Lower leg skin (tissue), 3 donors: ENCODE results near the gene PLPPR1.

ENCODE experiments used
- POLR2A ChIP-seq, 2 donors: fragments of 450-650 bp; IDR thresholded peaks; one replicate each; pipeline ENCODE4 v1.6.1; 2016 to 2017; ENCODE audit warnings: antibody characterized with exemption in 2 of 2, mild to moderate bottlenecking in 1 of 2, moderate library complexity in 1 of 2
- TF ChIP-seq, protein P1 (sequence below), 3 donors: fragments of 450-650 bp; IDR thresholded peaks; one replicate each; pipeline ENCODE4 v1.5.1; 2016; ENCODE audit warnings: antibody characterized with exemption in 3 of 3, mild to moderate bottlenecking in 3 of 3, moderate library complexity in 2 of 3

DNA sequence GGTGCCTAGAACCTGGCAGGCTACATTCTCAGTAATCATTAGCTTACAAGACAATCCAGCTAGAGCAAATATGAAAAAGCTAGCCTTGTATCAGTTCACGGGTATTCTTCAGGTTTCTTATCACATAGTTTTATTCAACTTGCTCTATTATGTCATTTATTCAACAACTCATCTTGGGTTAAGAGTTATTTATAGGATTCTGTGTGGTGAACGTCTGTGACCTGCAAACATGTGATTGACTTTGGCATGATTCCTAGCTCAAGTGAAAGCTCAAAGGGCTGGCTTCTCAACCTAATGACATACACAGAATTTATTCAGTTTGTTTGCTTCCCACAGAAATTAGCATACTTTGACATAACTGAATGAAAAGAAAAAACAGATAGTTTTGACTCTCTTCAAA, 173.1 kb downstream of the PLPPR1 start:
- TF ChIP-seq, protein P1, sequence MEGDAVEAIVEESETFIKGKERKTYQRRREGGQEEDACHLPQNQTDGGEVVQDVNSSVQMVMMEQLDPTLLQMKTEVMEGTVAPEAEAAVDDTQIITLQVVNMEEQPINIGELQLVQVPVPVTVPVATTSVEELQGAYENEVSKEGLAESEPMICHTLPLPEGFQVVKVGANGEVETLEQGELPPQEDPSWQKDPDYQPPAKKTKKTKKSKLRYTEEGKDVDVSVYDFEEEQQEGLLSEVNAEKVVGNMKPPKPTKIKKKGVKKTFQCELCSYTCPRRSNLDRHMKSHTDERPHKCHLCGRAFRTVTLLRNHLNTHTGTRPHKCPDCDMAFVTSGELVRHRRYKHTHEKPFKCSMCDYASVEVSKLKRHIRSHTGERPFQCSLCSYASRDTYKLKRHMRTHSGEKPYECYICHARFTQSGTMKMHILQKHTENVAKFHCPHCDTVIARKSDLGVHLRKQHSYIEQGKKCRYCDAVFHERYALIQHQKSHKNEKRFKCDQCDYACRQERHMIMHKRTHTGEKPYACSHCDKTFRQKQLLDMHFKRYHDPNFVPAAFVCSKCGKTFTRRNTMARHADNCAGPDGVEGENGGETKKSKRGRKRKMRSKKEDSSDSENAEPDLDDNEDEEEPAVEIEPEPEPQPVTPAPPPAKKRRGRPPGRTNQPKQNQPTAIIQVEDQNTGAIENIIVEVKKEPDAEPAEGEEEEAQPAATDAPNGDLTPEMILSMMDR (IDR thresholded peaks at IDR 0.05): no peak
- no peak for TF ChIP-seq POLR2A (IDR thresholded peaks at IDR 0.05)
